Measurements from ENCODE around the gene SLC25A13. TPM values are rescaled to one million over a fixed set of nuclear protein-coding genes. Genes with fewer than 3 reads are reported as not detected.

SLC25A13 gene
- total RNA-seq, 1 experiment from 2014 or later = 52.5 TPM

DNA sequence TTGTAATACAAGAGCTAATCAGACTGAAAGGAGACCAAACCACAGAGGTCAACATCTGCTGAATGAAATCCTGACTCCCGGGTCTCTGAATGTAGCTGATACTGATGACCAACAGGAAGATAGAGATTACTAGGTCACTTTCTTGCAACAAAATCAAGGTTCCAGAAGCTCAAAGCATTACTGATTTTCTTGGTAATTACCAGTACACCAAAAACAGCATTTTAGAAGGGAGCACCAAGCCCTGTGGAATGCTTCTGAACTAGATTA is 177.7 kb downstream of the SLC25A13 start:
- intact Hi-C loops (cut with micrococcal nuclease; ENCODE audit: unreplicated experiment) = no loop called here
- ChIA-PET CTCF (no interaction called here), POLR2A (ENCODE audit: unreplicated experiment) (no interaction called here)
- Histone ChIP-seq H3F3A (ENCODE audit: insufficient read depth, low read depth) (no peaks in the 10 kb centered on the region; the same call in 1 of the 2 replicates), H3K27ac (no peak overlapping the region), H2AFZ (no peak overlapping the region), H3K36me3 (ENCODE audit: low read depth) (peaks cover 14% of the 10 kb centered on the region), H4K20me1 (ENCODE audit: insufficient read depth) (no peaks in the 10 kb centered on the region), H3K4me2 (no peak overlapping the region), H3K9me3 (ENCODE audit: insufficient read depth, low read depth) (no peaks in the 10 kb centered on the region), H3K79me2 (ENCODE audit: low read depth) (no peaks in the 10 kb centered on the region), H3K9me2 (ENCODE audit: insufficient read depth) (no peaks in the 10 kb centered on the region), H3K4me3 (no peak overlapping the region), H3K27me3 (ENCODE audit: insufficient read depth, low read depth) (no peaks in the 10 kb centered on the region), H3K4me1 (replicated peaks; ENCODE audit: insufficient read depth) (no peaks in the 10 kb centered on the region)
- TF ChIP-seq EZH2 (IDR thresholded peaks at IDR 0.05; ENCODE audit: low read depth) (no peak), CTCF (conservative IDR thresholded peaks at IDR 0.05) (no peak)
- no TSS peak for BruUV-seq (replicated peaks)
- no peak for DNase-seq

DNA sequence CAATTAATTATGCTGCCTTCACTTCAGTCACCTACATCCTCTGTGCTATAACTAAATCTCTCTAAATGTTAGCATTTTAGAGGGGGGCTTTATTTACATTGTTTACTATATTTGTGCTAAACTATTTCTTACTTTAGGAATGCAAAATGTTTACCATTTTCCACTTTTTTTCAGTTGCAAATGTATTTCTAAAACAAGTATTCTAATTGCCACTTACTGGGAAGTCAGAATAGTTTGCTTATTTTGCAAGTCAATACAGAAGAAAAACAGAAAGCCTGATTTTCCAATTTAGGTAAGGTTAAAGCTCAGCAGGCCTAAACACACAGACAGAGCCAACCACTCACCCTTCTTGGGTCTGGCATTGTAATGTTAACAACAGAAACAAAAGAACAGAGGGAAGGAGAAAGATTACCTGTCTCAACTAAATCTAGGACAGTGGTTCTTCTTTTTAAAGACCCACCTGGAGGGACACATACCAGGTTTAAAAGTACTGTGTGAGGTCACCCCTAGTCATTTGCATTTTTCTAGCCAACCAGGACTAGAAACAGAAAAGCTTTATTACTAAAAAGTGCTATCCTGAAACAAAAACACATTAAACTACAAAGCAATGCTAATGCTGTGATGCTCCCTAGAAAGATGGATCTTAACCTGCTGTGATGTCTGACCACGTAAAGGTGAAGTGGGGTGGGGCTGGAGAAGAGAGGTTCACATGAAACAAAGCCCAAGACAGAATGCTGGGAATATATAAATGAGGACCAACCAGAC is 178.2 kb downstream of the SLC25A13 start:
- H3F3A ChIP-seq (ENCODE audit: insufficient read depth, low read depth) = no peaks in the 10 kb centered on the region; the same call in 1 of the 2 replicates
- no peak overlapping the region for H3K27ac ChIP-seq
- no peaks in the 10 kb centered on the region for H3K9me3 ChIP-seq (ENCODE audit: insufficient read depth, low read depth)
- H3K4me1 ChIP-seq (replicated peaks; ENCODE audit: insufficient read depth) = no peaks in the 10 kb centered on the region
- H3K36me3 ChIP-seq (ENCODE audit: low read depth) = peaks cover 14% of the 10 kb centered on the region
- ChIA-PET CTCF (no interaction called here), POLR2A (ENCODE audit: unreplicated experiment) (no interaction called here)
- H3K4me2 ChIP-seq = no peak overlapping the region
- no peak overlapping the region for H3K4me3 ChIP-seq
- DNase-seq = no peak
- BruUV-seq (replicated peaks) = no TSS peak
- intact Hi-C loops (cut with micrococcal nuclease; ENCODE audit: unreplicated experiment) = no loop called here
- no peaks in the 10 kb centered on the region for H4K20me1 ChIP-seq (ENCODE audit: insufficient read depth)
- no peaks in the 10 kb centered on the region for H3K27me3 ChIP-seq (ENCODE audit: insufficient read depth, low read depth)
- TF ChIP-seq EZH2 (IDR thresholded peaks at IDR 0.05; ENCODE audit: low read depth) = no peak
- TF ChIP-seq CTCF (conservative IDR thresholded peaks at IDR 0.05) = no peak
- no peak overlapping the region for H2AFZ ChIP-seq
- no peaks in the 10 kb centered on the region for H3K79me2 ChIP-seq (ENCODE audit: low read depth)
- H3K9me2 ChIP-seq (ENCODE audit: insufficient read depth) = no peaks in the 10 kb centered on the region

DNA sequence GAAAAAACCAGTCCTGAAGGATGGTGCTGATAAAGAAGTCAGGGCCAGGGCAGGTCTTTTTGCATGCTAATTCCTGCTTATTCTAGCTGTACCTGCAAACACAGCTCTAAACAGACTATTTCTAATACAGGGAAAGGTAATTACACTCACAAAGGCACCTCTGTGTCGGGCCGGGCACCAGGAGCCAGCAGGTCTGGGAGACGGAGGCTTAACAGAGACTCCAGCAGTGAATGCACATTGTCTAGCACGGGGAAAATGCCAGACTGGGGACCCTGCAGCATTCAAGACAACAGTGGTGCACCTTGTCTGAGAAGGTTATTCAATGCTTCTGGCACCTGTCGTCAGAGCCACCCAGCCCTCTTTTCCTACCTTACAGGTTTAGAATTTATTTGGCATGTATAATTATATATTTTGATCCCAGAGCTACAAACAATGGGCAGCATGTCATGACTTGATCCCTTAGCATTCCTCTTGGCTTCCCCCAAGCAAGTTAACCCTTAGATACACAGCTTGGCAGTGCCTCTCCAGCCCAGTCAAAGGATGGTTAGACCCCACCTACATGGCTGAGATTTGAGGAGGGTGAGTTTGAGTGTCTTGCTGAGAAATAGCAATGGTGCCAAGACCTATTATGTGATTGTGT is 185.2 kb downstream of the SLC25A13 start:
- no peaks in the 10 kb centered on the region for H3K9me2 ChIP-seq (ENCODE audit: insufficient read depth)
- H3K9me3 ChIP-seq (ENCODE audit: insufficient read depth, low read depth) = no peaks in the 10 kb centered on the region
- no peak overlapping the region for H2AFZ ChIP-seq
- no peaks in the 10 kb centered on the region for H4K20me1 ChIP-seq (ENCODE audit: insufficient read depth)
- no peak for DNase-seq
- intact Hi-C loops (cut with micrococcal nuclease; ENCODE audit: unreplicated experiment) = loop anchor here (5.0 kb wide), 1 partner anchor 81 kb away; no protein-coding TSS in a partner anchor
- CTCF ChIA-PET = no interaction called here
- H3K4me1 ChIP-seq (replicated peaks; ENCODE audit: insufficient read depth) = peaks cover 30% of the 10 kb centered on the region
- H3K4me3 ChIP-seq = no peak overlapping the region
- H3K36me3 ChIP-seq (ENCODE audit: low read depth) = 0 out of 2 replicates have a peak, but pooled peaks cover 5% of the 10 kb centered on the region
- peak overlapping the region; percentile 44 for H3K4me2 ChIP-seq
- TF ChIP-seq EZH2 (IDR thresholded peaks at IDR 0.05; ENCODE audit: low read depth) (no peak), CTCF (conservative IDR thresholded peaks at IDR 0.05) (no peak)
- H3F3A ChIP-seq (ENCODE audit: insufficient read depth, low read depth) = peaks cover 21% of the 10 kb centered on the region
- POLR2A ChIA-PET (ENCODE audit: unreplicated experiment) = no interaction called here
- H3K27ac ChIP-seq = peak overlapping the region; percentile 77
- no peaks in the 10 kb centered on the region for H3K79me2 ChIP-seq (ENCODE audit: low read depth)
- no peaks in the 10 kb centered on the region for H3K27me3 ChIP-seq (ENCODE audit: insufficient read depth, low read depth)
- BruUV-seq (replicated peaks) = no TSS peak

All from PC-9 (cell line).